Measurements from ENCODE around the gene CDC20B. TPM values are rescaled to one million over a fixed set of nuclear protein-coding genes. Genes with fewer than 3 reads are reported as not detected.
"Not testable (repeated sequence)": the region's sequence is repeated elsewhere in the genome, so short reads cannot be mapped to it uniquely, and the experiment has no call there.

Gene CDC20B
- total RNA-seq, 1 donor from 2014 or later, result not detected

GRCh38 chr5:55134053-55134722 is 38.8 kb downstream of the CDC20B start:
- no peak for DNase-seq (ENCODE audit: low read depth)
- TF ChIP-seq CTCF (conservative IDR thresholded peaks at IDR 0.05; ENCODE audit: low read depth, low read length), result no peak
- no peak overlapping the region for H3K4me3 ChIP-seq (ENCODE audit: low read depth, low read length)

GRCh38 chr5:55123365-55123764 is 49.6 kb downstream of the CDC20B start:
- TF ChIP-seq CTCF (conservative IDR thresholded peaks at IDR 0.05; ENCODE audit: low read depth, low read length), result no peak
- H3K4me3 ChIP-seq (ENCODE audit: low read depth, low read length), result no peak overlapping the region
- no peak for DNase-seq (ENCODE audit: low read depth)

GRCh38 chr5:55114061-55114460 is 58.9 kb downstream of the CDC20B start:
- DNase-seq (ENCODE audit: low read depth), result no peak
- H3K4me3 ChIP-seq (ENCODE audit: low read depth, low read length), result no peak overlapping the region
- no peak for TF ChIP-seq CTCF (conservative IDR thresholded peaks at IDR 0.05; ENCODE audit: low read depth, low read length)

- H3K4me3 ChIP-seq (ENCODE audit: low read depth, low read length), result no peak overlapping the region
- no peak for TF ChIP-seq CTCF (conservative IDR thresholded peaks at IDR 0.05; ENCODE audit: low read depth, low read length)
- no peak for DNase-seq (ENCODE audit: low read depth)
Measured at GRCh38 chr5:55113327-55113726, 59.6 kb downstream of the CDC20B start.

- no peak overlapping the region for H3K4me3 ChIP-seq (ENCODE audit: low read depth, low read length)
- no peak for TF ChIP-seq CTCF (conservative IDR thresholded peaks at IDR 0.05; ENCODE audit: low read depth, low read length)
- DNase-seq (ENCODE audit: low read depth), result no peak
Measured at GRCh38 chr5:55110217-55110616, 62.8 kb downstream of the CDC20B start.

GRCh38 chr5:55108661-55109060 is 64.3 kb downstream of the CDC20B start:
- TF ChIP-seq CTCF (conservative IDR thresholded peaks at IDR 0.05; ENCODE audit: low read depth, low read length), result no peak
- no peak for DNase-seq (ENCODE audit: low read depth)
- no peak overlapping the region for H3K4me3 ChIP-seq (ENCODE audit: low read depth, low read length)

GRCh38 chr5:55105976-55106375 is 67.0 kb downstream of the CDC20B start:
- not testable (repeated sequence) for DNase-seq (ENCODE audit: low read depth)

More at GRCh38 chr5:55105976-55106375, 67.0 kb downstream of the CDC20B start:
- not testable (repeated sequence) for H3K4me3 ChIP-seq (ENCODE audit: low read depth, low read length)
